Endothelial cell (in vitro differentiated cells): ENCODE results near the gene GPI. TPM values are rescaled to one million over a fixed set of nuclear protein-coding genes. Genes with fewer than 3 reads are reported as not detected.
A peak's percentile ranks its signal among the peaks of the same experiment; 100 is the strongest.

Experiments
- DNase-seq: peaks from one replicate; pipeline ENCODE4 v3.0.0; 2021; ENCODE audit warnings: low spot score
- H3K27ac Mint-ChIP-seq: one replicate; pipeline ENCODE4 v1.8.0; 2021; ENCODE audit warnings: mixed read lengths, inconsistent platforms; ENCODE audit not compliant: unreplicated experiment
- H3K27me3 Mint-ChIP-seq: one replicate; pipeline ENCODE4 v1.8.0; 2021; ENCODE audit warnings: mild to moderate bottlenecking, moderate library complexity, mixed read lengths, inconsistent platforms; ENCODE audit not compliant: unreplicated experiment
- H3K36me3 Mint-ChIP-seq: one replicate; pipeline ENCODE4 v1.8.0; 2021; ENCODE audit warnings: mild to moderate bottlenecking, low read depth, mixed read lengths, inconsistent platforms; ENCODE audit not compliant: unreplicated experiment
- H3K4me1 Mint-ChIP-seq: one replicate; pipeline ENCODE4 v1.8.0; 2021; ENCODE audit warnings: mild to moderate bottlenecking, mixed read lengths, inconsistent platforms; ENCODE audit not compliant: unreplicated experiment
- H3K4me3 Mint-ChIP-seq: one replicate; pipeline ENCODE4 v1.8.0; 2021; ENCODE audit warnings: mild to moderate bottlenecking, mixed read lengths, inconsistent platforms; ENCODE audit not compliant: unreplicated experiment
- H3K9me3 Mint-ChIP-seq: one replicate; pipeline ENCODE4 v1.8.0; 2021; ENCODE audit warnings: mixed read lengths, inconsistent platforms; ENCODE audit not compliant: unreplicated experiment
- CTCF ChIP-seq: fragments of 200-600 bp; sonication (generic); IDR thresholded peaks from one replicate; pipeline ENCODE4 v1.5.0; 2021; ENCODE audit warnings: antibody characterized with exemption; ENCODE audit not compliant: unreplicated experiment
- total RNA-seq: library from RNA; stranded (reverse); fragmentation: NEBNext Ultra II Directional; extraction: Animal tissue kit (Norgen Biotek cat#: 25700); gene quantifications from one replicate; pipeline ENCODE4 v1.2.1, GENCODE V29; 2021; ENCODE audit not compliant: unreplicated experiment

GPI gene
- total RNA-seq, 1 donor from 2014 or later = 133 TPM

- no peak for DNase-seq
- no peak for TF ChIP-seq CTCF
- H3K27me3 Mint-ChIP-seq = peaks cover 3% of the 10 kb centered on the region
- H3K27ac Mint-ChIP-seq = no peak overlapping the region
- H3K9me3 Mint-ChIP-seq = no peaks in the 10 kb centered on the region
- no peak overlapping the region for H3K4me3 Mint-ChIP-seq
- no peaks in the 10 kb centered on the region for H3K4me1 Mint-ChIP-seq
- peaks cover 15% of the 10 kb centered on the region for H3K36me3 Mint-ChIP-seq
Observed at GRCh38 chr19:34402074-34402600, 37.1 kb downstream of the GPI start.

- H3K9me3 Mint-ChIP-seq = no peaks in the 10 kb centered on the region
- no peaks in the 10 kb centered on the region for H3K27me3 Mint-ChIP-seq
- no peak for TF ChIP-seq CTCF
- no peak overlapping the region for H3K27ac Mint-ChIP-seq
- H3K4me3 Mint-ChIP-seq = peak overlapping the region; percentile 91
- H3K4me1 Mint-ChIP-seq = no peaks in the 10 kb centered on the region
- DNase-seq = no peak
- peaks cover 11% of the 10 kb centered on the region for H3K36me3 Mint-ChIP-seq
Observed at GRCh38 chr19:34403784-34404108, 38.8 kb downstream of the GPI start.

GRCh38 chr19:34404109-34404909, 39.3 kb downstream of the GPI start, which contains the start of gene PDCD2L:
Gene PDCD2L (plus strand): TSS chr19:34404399. CDS start chr19:34404431, 32 bp downstream.
- DNase-seq = peak; percentile 88
- H3K27ac Mint-ChIP-seq = no peak within 1 kb of the TSS
- peaks cover 11% of the 10 kb centered on the region for H3K36me3 Mint-ChIP-seq
- no peaks in the 10 kb centered on the region for H3K9me3 Mint-ChIP-seq
- H3K4me1 Mint-ChIP-seq = no peaks in the 10 kb centered on the region
- TF ChIP-seq CTCF = no peak
- H3K27me3 Mint-ChIP-seq = no peaks in the 10 kb centered on the region
- peak within 1 kb of the TSS; percentile 91 for H3K4me3 Mint-ChIP-seq

GRCh38 chr19:34405892-34406660, 41.1 kb downstream of the GPI start:
- H3K4me3 Mint-ChIP-seq = no peak overlapping the region
- H3K27me3 Mint-ChIP-seq = no peaks in the 10 kb centered on the region
- H3K27ac Mint-ChIP-seq = no peak overlapping the region
- DNase-seq = no peak
- H3K9me3 Mint-ChIP-seq = no peaks in the 10 kb centered on the region
- TF ChIP-seq CTCF = no peak
- peaks cover 7% of the 10 kb centered on the region for H3K36me3 Mint-ChIP-seq
- no peaks in the 10 kb centered on the region for H3K4me1 Mint-ChIP-seq

GRCh38 chr19:34408411-34408810, 43.4 kb downstream of the GPI start:
- no peaks in the 10 kb centered on the region for H3K27me3 Mint-ChIP-seq
- H3K4me3 Mint-ChIP-seq = no peak overlapping the region
- TF ChIP-seq CTCF = no peak
- no peaks in the 10 kb centered on the region for H3K9me3 Mint-ChIP-seq
- no peaks in the 10 kb centered on the region for H3K4me1 Mint-ChIP-seq
- DNase-seq = no peak
- H3K27ac Mint-ChIP-seq = no peak overlapping the region
- peaks cover 3% of the 10 kb centered on the region for H3K36me3 Mint-ChIP-seq
